ENCODE results near the gene UBE2J2. TPM values are rescaled to one million over a fixed set of nuclear protein-coding genes. Genes with fewer than 3 reads are reported as not detected.

The UBE2J2 gene
- total RNA-seq, 1 experiment from 2014 or later: 54.2 TPM

DNA sequence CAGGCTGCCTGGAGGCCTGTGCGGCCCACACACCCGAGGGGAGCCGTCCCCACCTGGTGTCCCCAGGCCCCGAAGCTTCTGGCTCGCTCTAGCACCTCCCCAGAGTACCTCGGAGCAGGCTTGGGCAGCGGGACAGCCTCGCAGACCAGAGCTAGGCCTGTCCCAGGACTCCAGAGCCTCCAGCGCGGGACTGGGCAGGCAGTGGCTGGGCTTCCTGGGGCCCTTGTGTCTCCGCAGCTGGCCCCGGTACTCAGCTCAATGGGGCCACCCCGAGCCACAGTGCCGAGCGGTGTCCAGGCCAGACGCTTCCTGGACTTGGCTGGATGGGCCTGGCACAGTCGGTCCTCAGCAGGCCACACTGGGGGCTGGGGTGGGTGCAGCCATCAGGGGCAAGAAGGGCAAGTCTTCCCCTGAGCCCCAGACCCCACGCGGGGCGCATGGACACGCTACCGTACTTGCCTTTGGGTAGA lies 11.5 kb upstream of the UBE2J2 start:
- H3K27ac ChIP-seq: no peak overlapping the region

DNA sequence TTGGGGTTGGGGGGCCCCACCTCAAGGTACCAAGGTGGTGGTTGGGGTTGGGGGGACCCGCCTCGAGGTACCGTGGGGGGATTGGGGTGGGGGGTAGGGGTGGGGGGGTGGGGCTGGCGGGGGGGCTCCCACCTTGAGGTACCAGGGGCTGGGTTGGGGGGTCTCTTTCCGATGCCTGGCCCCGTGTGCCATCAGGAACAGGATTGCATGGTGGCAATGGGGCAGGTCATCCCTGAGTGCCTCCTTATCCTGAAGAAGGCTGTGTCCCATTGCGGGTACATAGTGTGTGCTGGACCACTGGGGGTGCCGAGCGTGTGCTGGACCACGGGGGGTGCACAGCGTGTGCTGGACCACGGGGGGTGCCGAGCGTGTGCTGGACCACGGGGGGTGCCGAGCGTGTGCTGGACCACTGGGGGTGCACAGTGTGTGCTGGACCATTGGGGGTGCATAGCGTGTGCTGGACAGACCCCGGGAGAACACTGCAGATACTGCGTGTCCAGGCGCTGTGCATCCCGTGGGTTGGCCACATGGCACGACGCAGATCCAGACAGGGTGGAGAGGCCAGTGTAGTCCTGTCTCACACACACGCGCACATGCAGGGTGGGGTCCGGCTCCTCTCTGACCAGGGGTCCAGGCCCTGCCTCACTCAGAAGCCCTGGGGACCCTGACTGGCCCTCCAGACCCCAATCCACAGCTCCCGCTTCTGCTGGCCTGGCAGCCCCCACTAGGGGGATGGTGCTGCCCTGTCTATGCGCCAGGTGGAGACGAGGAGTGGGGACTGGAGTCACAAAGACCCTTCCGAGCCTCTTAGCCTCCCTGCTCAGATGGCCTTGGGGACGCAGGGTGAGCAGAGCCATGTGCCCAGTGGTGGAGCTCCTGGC lies 10.8 kb upstream of the UBE2J2 start:
- H3K9me3 ChIP-seq (ENCODE audit: insufficient read depth, low read depth): no peaks in the 10 kb centered on the region
- no peaks in the 10 kb centered on the region for H4K20me1 ChIP-seq (ENCODE audit: insufficient read depth)
- H2AFZ ChIP-seq: no peak overlapping the region
- H3K4me1 ChIP-seq (replicated peaks; ENCODE audit: insufficient read depth): peaks cover 13% of the 10 kb centered on the region
- CTCF ChIA-PET: no interaction called here
- no peak overlapping the region for H3K4me3 ChIP-seq
- H3K27me3 ChIP-seq (ENCODE audit: insufficient read depth, low read depth): no peaks in the 10 kb centered on the region
- BruUV-seq (replicated peaks): no TSS peak
- POLR2A ChIA-PET (ENCODE audit: unreplicated experiment): no interaction called here
- intact Hi-C loops (cut with micrococcal nuclease; ENCODE audit: unreplicated experiment): no loop called here
- no peak overlapping the region for H3K4me2 ChIP-seq
- H3F3A ChIP-seq (ENCODE audit: insufficient read depth, low read depth): peaks cover 15% of the 10 kb centered on the region; the same call in 1 of the 2 replicates
- no peak overlapping the region for H3K27ac ChIP-seq
- DNase-seq: no peak
- H3K9me2 ChIP-seq (ENCODE audit: insufficient read depth): no peaks in the 10 kb centered on the region
- H3K36me3 ChIP-seq (ENCODE audit: low read depth): no peaks in the 10 kb centered on the region
- TF ChIP-seq, protein P1, sequence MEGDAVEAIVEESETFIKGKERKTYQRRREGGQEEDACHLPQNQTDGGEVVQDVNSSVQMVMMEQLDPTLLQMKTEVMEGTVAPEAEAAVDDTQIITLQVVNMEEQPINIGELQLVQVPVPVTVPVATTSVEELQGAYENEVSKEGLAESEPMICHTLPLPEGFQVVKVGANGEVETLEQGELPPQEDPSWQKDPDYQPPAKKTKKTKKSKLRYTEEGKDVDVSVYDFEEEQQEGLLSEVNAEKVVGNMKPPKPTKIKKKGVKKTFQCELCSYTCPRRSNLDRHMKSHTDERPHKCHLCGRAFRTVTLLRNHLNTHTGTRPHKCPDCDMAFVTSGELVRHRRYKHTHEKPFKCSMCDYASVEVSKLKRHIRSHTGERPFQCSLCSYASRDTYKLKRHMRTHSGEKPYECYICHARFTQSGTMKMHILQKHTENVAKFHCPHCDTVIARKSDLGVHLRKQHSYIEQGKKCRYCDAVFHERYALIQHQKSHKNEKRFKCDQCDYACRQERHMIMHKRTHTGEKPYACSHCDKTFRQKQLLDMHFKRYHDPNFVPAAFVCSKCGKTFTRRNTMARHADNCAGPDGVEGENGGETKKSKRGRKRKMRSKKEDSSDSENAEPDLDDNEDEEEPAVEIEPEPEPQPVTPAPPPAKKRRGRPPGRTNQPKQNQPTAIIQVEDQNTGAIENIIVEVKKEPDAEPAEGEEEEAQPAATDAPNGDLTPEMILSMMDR (conservative IDR thresholded peaks at IDR 0.05): no peak
- no peak for TF ChIP-seq EZH2 (IDR thresholded peaks at IDR 0.05; ENCODE audit: low read depth)
- no peaks in the 10 kb centered on the region for H3K79me2 ChIP-seq (ENCODE audit: low read depth)

More for the DNA sequence above, 11.5 kb upstream of the UBE2J2 start:
- H3K9me2 ChIP-seq (ENCODE audit: insufficient read depth): no peaks in the 10 kb centered on the region
- no peak overlapping the region for H2AFZ ChIP-seq
- intact Hi-C loops (cut with micrococcal nuclease; ENCODE audit: unreplicated experiment): no loop called here
- peaks cover 15% of the 10 kb centered on the region; the same call in 1 of the 2 replicates for H3F3A ChIP-seq (ENCODE audit: insufficient read depth, low read depth)
- TF ChIP-seq, protein P1 (conservative IDR thresholded peaks at IDR 0.05): no peak
- TF ChIP-seq EZH2 (IDR thresholded peaks at IDR 0.05; ENCODE audit: low read depth): no peak
- H3K9me3 ChIP-seq (ENCODE audit: insufficient read depth, low read depth): no peaks in the 10 kb centered on the region
- no peaks in the 10 kb centered on the region for H3K79me2 ChIP-seq (ENCODE audit: low read depth)
- no peak overlapping the region for H3K4me2 ChIP-seq
- DNase-seq: no peak
- no peaks in the 10 kb centered on the region for H3K27me3 ChIP-seq (ENCODE audit: insufficient read depth, low read depth)
- CTCF ChIA-PET: interaction anchor here (0.6 kb wide), 1 partner anchor 16 kb away, joined by 10 read pairs; no protein-coding TSS in a partner anchor
- POLR2A ChIA-PET (ENCODE audit: unreplicated experiment): no interaction called here
- H4K20me1 ChIP-seq (ENCODE audit: insufficient read depth): no peaks in the 10 kb centered on the region
- BruUV-seq (replicated peaks): no TSS peak
- peaks cover 13% of the 10 kb centered on the region for H3K4me1 ChIP-seq (replicated peaks; ENCODE audit: insufficient read depth)
- no peaks in the 10 kb centered on the region for H3K36me3 ChIP-seq (ENCODE audit: low read depth)
- no peak overlapping the region for H3K4me3 ChIP-seq

DNA sequence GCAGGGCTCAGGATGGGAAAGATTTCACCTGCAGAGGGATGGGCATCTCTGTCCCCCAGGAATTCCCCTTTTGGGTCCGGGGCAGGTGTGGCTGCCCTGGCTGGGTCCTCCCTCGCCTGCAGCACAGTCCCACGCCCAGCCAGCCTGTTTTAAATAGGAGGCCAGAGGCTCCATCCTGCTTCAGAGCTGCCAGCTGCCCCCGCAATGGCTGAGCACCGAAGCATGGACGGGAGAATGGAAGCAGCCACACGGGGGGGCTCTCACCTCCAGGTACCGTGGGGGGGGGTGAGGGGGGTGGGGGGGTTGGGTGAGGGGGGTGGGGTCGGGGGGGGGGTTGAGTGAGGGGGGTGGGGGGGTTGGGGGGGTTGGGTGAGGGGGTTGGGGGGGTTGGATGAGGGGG lies 10.2 kb upstream of the UBE2J2 start:
- Histone ChIP-seq H2AFZ (no peak overlapping the region), H3F3A (ENCODE audit: insufficient read depth, low read depth) (peaks cover 15% of the 10 kb centered on the region; the same call in 1 of the 2 replicates), H3K4me2 (no peak overlapping the region), H4K20me1 (ENCODE audit: insufficient read depth) (no peaks in the 10 kb centered on the region), H3K4me3 (no peak overlapping the region), H3K9me3 (ENCODE audit: insufficient read depth, low read depth) (no peaks in the 10 kb centered on the region), H3K36me3 (ENCODE audit: low read depth) (no peaks in the 10 kb centered on the region), H3K4me1 (replicated peaks; ENCODE audit: insufficient read depth) (peaks cover 13% of the 10 kb centered on the region), H3K79me2 (ENCODE audit: low read depth) (no peaks in the 10 kb centered on the region), H3K27ac (no peak overlapping the region), H3K27me3 (ENCODE audit: insufficient read depth, low read depth) (no peaks in the 10 kb centered on the region), H3K9me2 (ENCODE audit: insufficient read depth) (no peaks in the 10 kb centered on the region)
- DNase-seq: peak; percentile 44 to 49
- CTCF ChIA-PET: no interaction called here
- intact Hi-C loops (cut with micrococcal nuclease; ENCODE audit: unreplicated experiment): no loop called here
- no TSS peak for BruUV-seq (replicated peaks)
- POLR2A ChIA-PET (ENCODE audit: unreplicated experiment): no interaction called here
- TF ChIP-seq EZH2 (IDR thresholded peaks at IDR 0.05; ENCODE audit: low read depth): no peak
- TF ChIP-seq, protein P1 (conservative IDR thresholded peaks at IDR 0.05): no peak

Data from PC-9 (cell line).